GM21619 (cell line): ENCODE results near the gene RIN1.
"Not testable (repeated sequence)": the region's sequence is repeated elsewhere in the genome, so short reads cannot be mapped to it uniquely, and the experiment has no call there.

ENCODE experiments used
- ATAC-seq: cut with Tn5 transposase; IDR thresholded peaks from one replicate; pipeline ENCODE4 v1.9.1; 2021; ENCODE audit not compliant: unreplicated experiment

RIN1 gene

GRCh38 chr11:66360406-66361073 lies 24.3 kb upstream of the RIN1 start:
- no peak for ATAC-seq

DNA sequence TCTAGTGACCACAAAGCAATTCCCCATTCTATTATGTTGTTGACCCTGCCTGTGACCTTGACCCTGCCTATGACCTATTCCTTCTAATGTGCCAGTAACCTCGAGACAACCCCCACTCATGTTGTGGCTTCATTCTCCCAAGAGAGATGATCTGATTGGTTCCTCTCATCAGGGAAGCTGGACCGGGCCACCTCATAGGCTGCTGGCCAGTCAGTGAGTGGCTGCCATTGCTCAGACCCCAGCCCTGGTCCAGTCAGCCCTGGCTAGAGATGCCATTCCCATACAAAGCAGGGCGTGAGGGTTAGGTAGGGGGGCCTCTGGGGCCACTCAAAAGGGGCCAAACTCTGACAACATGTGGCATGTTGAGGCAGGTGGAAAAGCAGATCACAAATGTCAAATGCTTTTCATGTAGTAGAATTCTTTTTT lies 23.4 kb upstream of the RIN1 start:
- ATAC-seq, result no peak

GRCh38 chr11:66350560-66351235 lies 14.5 kb upstream of the RIN1 start:
- ATAC-seq, result not testable (repeated sequence)

- no peak for ATAC-seq
Observed at GRCh38 chr11:66349084-66349386, 12.8 kb upstream of the RIN1 start.

DNA sequence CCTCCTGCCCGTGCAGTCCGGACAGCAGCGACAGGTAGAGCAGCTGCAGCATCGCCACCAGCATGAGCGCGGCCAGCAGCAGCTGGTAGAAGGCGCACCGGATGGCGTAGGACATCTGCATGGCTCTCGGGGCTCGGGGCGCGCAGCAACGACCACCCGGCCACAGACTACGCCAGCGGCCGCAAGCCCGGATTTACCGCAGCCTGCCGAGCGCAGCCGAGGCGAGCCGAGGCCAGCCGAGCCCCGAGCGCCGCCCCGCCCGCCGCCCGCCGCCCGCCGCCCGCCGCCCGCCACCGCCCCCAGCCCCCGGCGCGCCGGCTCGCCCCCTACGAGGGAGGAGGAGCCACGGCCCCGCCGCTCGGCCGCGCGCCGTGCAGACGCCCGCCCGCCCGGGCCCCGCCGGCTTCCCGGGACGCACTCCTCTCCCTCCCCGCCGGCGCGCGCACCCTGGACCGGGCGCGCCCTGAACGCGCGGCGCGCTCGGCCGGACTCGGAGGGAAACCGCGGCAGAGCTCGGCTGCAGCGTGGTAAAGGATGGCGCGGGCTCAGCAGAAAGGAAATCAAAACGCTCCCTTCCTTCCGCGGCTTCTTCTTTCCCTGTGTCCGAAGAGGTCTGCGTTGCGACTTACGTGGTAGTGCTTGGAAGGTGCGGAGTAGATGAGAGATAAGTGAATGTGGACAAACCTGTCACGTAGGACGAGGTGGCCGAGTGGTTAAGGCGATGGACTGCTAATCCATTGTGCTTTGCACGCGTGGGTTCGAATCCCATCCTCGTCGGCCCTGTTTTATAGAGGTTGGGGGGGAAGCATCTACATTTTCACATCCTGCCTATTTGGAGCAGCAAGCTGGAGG lies 11.4 kb upstream of the RIN1 start, which contains the start of gene B4GAT1:
Gene B4GAT1, minus strand, starts transcription at position 205 of the 852 bp plus-strand sequence. Its CDS starts 84 bp downstream, at position 121.
- ATAC-seq, result peak; percentile 33

- no peak for ATAC-seq
Observed at GRCh38 chr11:66346476-66347424, 10.5 kb upstream of the RIN1 start.

DNA sequence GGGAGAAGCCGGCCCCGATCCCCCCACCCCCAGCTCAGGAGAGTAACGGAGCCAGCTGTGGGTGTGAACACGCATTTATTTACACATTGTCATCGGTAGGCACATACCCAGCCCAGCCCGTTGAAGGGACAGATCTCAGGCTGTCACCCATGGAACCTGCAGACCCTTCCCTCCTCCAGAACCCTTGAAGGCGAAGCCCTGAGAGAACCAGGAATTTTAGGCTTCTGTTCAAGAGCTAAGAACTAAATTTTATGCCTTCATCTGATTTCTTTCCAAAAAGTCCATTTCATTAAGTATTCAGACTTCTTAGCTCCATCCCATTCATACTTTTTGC lies 9.0 kb upstream of the RIN1 start:
- ATAC-seq, result peak; percentile 8

- ATAC-seq, result peak; percentile 70
Observed at GRCh38 chr11:66344550-66345315, 8.5 kb upstream of the RIN1 start, which contains the start of gene BRMS1. BRMS1 (minus strand) TSS chr11:66345104; CDS start chr11:66342234, 2,870 bp downstream.

- no peak for ATAC-seq
Observed at GRCh38 chr11:66343176-66343575, 6.9 kb upstream of the RIN1 start.

DNA sequence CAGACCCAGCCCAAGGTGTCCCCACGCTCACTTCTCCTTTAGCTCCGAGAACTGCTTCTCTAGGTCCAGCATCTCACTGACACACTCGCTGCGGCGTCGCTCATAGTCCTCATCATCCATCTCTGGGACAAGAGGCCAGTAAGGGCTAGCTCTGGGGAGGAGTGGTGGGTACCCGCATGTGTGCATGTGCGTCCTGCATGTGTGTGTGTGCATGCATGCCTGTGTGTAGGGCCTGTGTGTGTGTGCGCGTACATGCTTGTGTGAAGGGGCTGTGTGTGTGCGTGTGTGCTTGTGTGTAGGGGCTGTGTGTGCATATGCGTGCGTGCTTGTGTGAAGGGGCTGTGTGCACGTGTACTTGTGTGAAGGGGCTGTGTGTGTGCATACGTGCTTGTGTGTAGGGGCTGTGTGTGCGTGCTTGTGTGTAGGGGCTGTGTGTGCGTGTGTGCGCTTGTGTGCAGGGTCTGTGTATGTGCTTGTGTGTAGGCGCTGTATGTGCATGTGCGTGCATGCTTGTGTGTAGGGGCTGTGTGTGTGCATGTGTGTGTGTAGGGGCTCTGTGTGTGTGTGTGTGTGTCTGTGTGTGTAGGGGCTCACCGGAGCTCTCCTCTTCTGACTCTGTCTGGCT lies 5.4 kb upstream of the RIN1 start:
- no peak for ATAC-seq

- no peak for ATAC-seq
Observed at GRCh38 chr11:66340596-66341501, 4.6 kb upstream of the RIN1 start.

- no peak for ATAC-seq
Observed at GRCh38 chr11:66339686-66340483, 3.7 kb upstream of the RIN1 start.

GRCh38 chr11:66339162-66339675 lies 3.0 kb upstream of the RIN1 start:
- ATAC-seq, result no peak

GRCh38 chr11:66338276-66339161 lies 2.3 kb upstream of the RIN1 start:
- no peak for ATAC-seq

GRCh38 chr11:66337103-66337899 lies 1.1 kb upstream of the RIN1 start:
- ATAC-seq, result no peak
